K562 (cell line): ENCODE measurements around the gene CSF2. TPM values are rescaled to one million over a fixed set of nuclear protein-coding genes. Genes with fewer than 3 reads are reported as not detected.
A peak's percentile ranks its signal among the peaks of the same experiment; 100 is the strongest.

Experiments used
- ETS1 ChIP-seq: conservative IDR thresholded peaks from 2 replicates; pipeline ENCODE4 v1.6.1; 2011; ENCODE audit warnings: low read depth, mild to moderate bottlenecking, low read length; ENCODE audit not compliant: control insufficient read depth
- FOSL1 ChIP-seq: fragments of 200-800 bp; sonication (Bioruptor generic); conservative IDR thresholded peaks from 2 replicates; pipeline ENCODE4 v1.6.1; 2016; ENCODE audit warnings: missing genetic modification characterization, missing compliant biosample characterization
- HDAC8 ChIP-seq: fragments of 450-650 bp; IDR thresholded peaks from 2 replicates; pipeline ENCODE4 v1.6.1; 2016; ENCODE audit warnings: mild to moderate bottlenecking, missing genetic modification characterization, moderate library complexity, missing compliant biosample characterization
- IFI16 ChIP-seq: fragments of 250-450 bp; sonication (Bioruptor Pico); IDR thresholded peaks from 2 replicates; pipeline ENCODE4 v2.1.2; 2022; ENCODE audit warnings: mild to moderate bottlenecking, inconsistent platforms
- KLF10 ChIP-seq: fragments of 250-450 bp; sonication (Bioruptor Pico); IDR thresholded peaks from 2 replicates; pipeline ENCODE4 v1.6.1; 2021; ENCODE audit warnings: matching md5 sums
- MAFF ChIP-seq: IDR thresholded peaks from 2 replicates; pipeline ENCODE4 v1.6.1; 2012; ENCODE audit warnings: low read length, improper control_type of control experiment
- NBN ChIP-seq: fragments of 450-650 bp; IDR thresholded peaks from 2 replicates; pipeline ENCODE4 v1.6.1; 2016; ENCODE audit warnings: low read depth, mild to moderate bottlenecking
- NRF1 ChIP-seq, 2 experiments: fragments of 450-650 bp; IDR thresholded peaks in 1 of 2; conservative IDR thresholded peaks in 1 of 2; 2 replicates each; pipeline ENCODE4 v1.6.1; 2014; ENCODE audit warnings: mild to moderate bottlenecking in 2 of 2
- POLR2AphosphoS2 ChIP-seq: IDR thresholded peaks from 2 replicates; pipeline ENCODE4 v1.6.1; 2012; ENCODE audit warnings: low read length, improper control_type of control experiment
- POLR2G ChIP-seq: fragments of 200-400 bp; formaldehyde crosslinking; IDR thresholded peaks from 2 replicates; pipeline ENCODE4 v1.6.1; 2017; ENCODE audit warnings: low read depth, mild to moderate bottlenecking, antibody characterized with exemption, low read length, moderate library complexity
- TCF3 ChIP-seq: sonication (generic); formaldehyde crosslinking; IDR thresholded peaks from 2 replicates; pipeline ENCODE4 v1.4.0; 2020; ENCODE audit warnings: mild to moderate bottlenecking, missing genetic modification reagents
- ZFP91 ChIP-seq: sonication (generic); formaldehyde crosslinking; IDR thresholded peaks from 2 replicates; pipeline ENCODE4 v1.8.0; 2022; ENCODE audit warnings: mild to moderate bottlenecking, missing genetic modification reagents
- ZNF12 ChIP-seq: sonication (generic); formaldehyde crosslinking; IDR thresholded peaks from 2 replicates; pipeline ENCODE4 v1.4.0; 2020; ENCODE audit warnings: mild to moderate bottlenecking, missing genetic modification reagents
- ZNF133 ChIP-seq: fragments of 250-450 bp; sonication (Bioruptor Pico); IDR thresholded peaks from 2 replicates; pipeline ENCODE4 v1.4.0; 2020; ENCODE audit warnings: mild to moderate bottlenecking
- ZNF175 ChIP-seq: fragments of 200-800 bp; sonication (Bioruptor generic); IDR thresholded peaks from 2 replicates; pipeline ENCODE4 v1.6.1; 2016; ENCODE audit warnings: low read depth, mild to moderate bottlenecking, missing genetic modification characterization, missing compliant biosample characterization
- ZNF316 ChIP-seq: fragments of 450-650 bp; IDR thresholded peaks from 2 replicates; pipeline ENCODE4 v1.6.1; 2016
- ZNF644 ChIP-seq: fragments of 200-800 bp; sonication (Bioruptor generic); IDR thresholded peaks from 2 replicates; pipeline ENCODE4 v1.6.1; 2016; ENCODE audit warnings: low read depth, missing genetic modification characterization, missing compliant biosample characterization
- ZNF740 ChIP-seq, 3 experiments: fragments of 200-800 bp in 1 of 3; sonication (Bioruptor generic) in 1 of 3; sonication (generic) in 1 of 3; formaldehyde crosslinking in 1 of 3; IDR thresholded peaks; 2 replicates each; pipeline versions ENCODE4 v1.6.1 to v1.8.0; 2016 to 2022; ENCODE audit warnings: mild to moderate bottlenecking in 2 of 3, missing compliant biosample characterization in 2 of 3, missing genetic modification characterization in 2 of 3, missing genetic modification reagents in 1 of 3
- polyA plus RNA-seq, 8 experiments: library from polyadenylated mRNA; depleted of rRNA in 4 of 8; stranded (reverse) in 5 of 8; unstranded in 3 of 8; fragments of >200 nt; fragmentation: Nextera tagmentation in 2 of 8; fragmentation: Illumina TruSeq in 1 of 8; extraction: Ambion mirVana in 2 of 8; extraction: Trizol in 1 of 8; gene quantifications; 2 replicates each; pipeline versions ENCODE4 v1.2.1 to v1.2.3, GENCODE V29; 2011 to 2014; ENCODE audit warnings: inconsistent platforms in 1 of 8, missing spikeins in 1 of 8
- total RNA-seq, 7 experiments: library from RNA; depleted of rRNA in 6 of 7; stranded (reverse); fragments of >200 nt in 6 of 7; fragmentation: Illumina TruSeq in 2 of 7; extraction: Trizol in 2 of 7; gene quantifications; 2 replicates each; pipeline versions ENCODE4 v1.2.1 to v1.2.3, GENCODE V29; 2011 to 2021; ENCODE audit warnings: low replicate concordance in 1 of 7
- TF ChIP-seq, protein P1 (sequence below): sonication (generic); formaldehyde crosslinking; IDR thresholded peaks from 2 replicates; pipeline ENCODE4 v1.8.1; 2022; ENCODE audit warnings: missing genetic modification reagents
- TF ChIP-seq, protein P2 (sequence below): sonication (generic); formaldehyde crosslinking; IDR thresholded peaks from 2 replicates; pipeline ENCODE4 v1.5.0; 2020; ENCODE audit warnings: missing genetic modification reagents
- TF ChIP-seq, protein P3 (sequence below): sonication (generic); formaldehyde crosslinking; IDR thresholded peaks from 2 replicates; pipeline ENCODE4 v1.8.1; 2022; ENCODE audit warnings: missing genetic modification reagents

CSF2 gene
- total and polyA plus RNA-seq, 9 of the 15 experiments (the other 6 are each of a cell fraction or from before 2014, with no cell fraction given) = 0.25 to 0.29 TPM; not detected in 7

DNA sequence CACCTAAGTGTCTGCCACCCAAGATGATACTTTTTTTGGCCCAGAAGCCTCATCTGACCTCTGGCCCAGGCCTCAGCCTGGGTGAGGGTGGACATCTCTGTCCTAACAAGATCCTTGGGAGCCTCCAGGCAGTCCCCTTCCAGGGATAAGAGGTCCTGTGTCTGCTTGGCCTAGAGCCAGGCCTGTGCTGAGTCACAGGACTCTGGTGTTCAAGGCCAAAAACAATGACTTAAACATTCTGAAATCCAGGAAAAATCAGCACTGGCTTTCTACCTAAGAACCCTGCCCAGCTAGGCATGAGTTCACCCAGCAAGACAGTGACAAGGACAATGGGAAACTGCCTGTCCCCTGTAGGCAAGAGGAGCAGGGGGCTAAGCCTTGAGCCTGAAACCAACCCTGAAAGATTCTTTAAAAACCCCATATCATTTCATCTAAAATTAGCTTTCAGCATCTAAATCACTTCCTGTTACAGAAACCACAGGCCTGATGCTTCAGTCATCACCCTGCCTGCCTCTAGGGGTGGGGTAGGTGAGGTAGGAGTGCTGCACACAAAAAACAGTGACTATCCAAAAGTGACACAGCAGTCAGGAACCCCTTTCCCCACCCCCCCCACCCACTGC lies 29.9 kb downstream of the CSF2 start (continued):
- TF ChIP-seq IFI16 = no peak
- 0 out of 2 replicates have a peak, but pooled peaks have one; percentile 13 for TF ChIP-seq TCF3 (CRISPR knock-in tag)
- TF ChIP-seq ZNF644 (tag) = peak; percentile 55; the same call in 1 of the 2 replicates
- 0 out of 2 replicates have a peak, but pooled peaks have one; percentile 15 for TF ChIP-seq HDAC8 (tag)
- no peak for TF ChIP-seq ETS1
- TF ChIP-seq NBN = 0 out of 2 replicates have a peak, but pooled peaks have one; percentile 51
- TF ChIP-seq, protein P1, sequence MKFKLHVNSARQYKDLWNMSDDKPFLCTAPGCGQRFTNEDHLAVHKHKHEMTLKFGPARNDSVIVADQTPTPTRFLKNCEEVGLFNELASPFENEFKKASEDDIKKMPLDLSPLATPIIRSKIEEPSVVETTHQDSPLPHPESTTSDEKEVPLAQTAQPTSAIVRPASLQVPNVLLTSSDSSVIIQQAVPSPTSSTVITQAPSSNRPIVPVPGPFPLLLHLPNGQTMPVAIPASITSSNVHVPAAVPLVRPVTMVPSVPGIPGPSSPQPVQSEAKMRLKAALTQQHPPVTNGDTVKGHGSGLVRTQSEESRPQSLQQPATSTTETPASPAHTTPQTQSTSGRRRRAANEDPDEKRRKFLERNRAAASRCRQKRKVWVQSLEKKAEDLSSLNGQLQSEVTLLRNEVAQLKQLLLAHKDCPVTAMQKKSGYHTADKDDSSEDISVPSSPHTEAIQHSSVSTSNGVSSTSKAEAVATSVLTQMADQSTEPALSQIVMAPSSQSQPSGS = no peak
- no peak for TF ChIP-seq ZNF12 (CRISPR knock-in tag)
- no peak for TF ChIP-seq KLF10 (CRISPR knock-in tag)
- TF ChIP-seq POLR2AphosphoS2 = no peak
- no peak for TF ChIP-seq POLR2G
- 0 out of 4 replicates have a peak, but pooled peaks of 1 of the 2 experiments have one; percentile 8 for TF ChIP-seq NRF1 (conservative IDR thresholded peaks at IDR 0.05 in 1 of 2, IDR thresholded peaks at IDR 0.05 in 1 of 2)
- TF ChIP-seq, protein P2, sequence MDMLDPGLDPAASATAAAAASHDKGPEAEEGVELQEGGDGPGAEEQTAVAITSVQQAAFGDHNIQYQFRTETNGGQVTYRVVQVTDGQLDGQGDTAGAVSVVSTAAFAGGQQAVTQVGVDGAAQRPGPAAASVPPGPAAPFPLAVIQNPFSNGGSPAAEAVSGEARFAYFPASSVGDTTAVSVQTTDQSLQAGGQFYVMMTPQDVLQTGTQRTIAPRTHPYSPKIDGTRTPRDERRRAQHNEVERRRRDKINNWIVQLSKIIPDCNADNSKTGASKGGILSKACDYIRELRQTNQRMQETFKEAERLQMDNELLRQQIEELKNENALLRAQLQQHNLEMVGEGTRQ (CRISPR knock-in tag) = no peak
- TF ChIP-seq ZNF316 = peak; percentile 63; the same call in 1 of the 2 replicates
- TF ChIP-seq, protein P3, sequence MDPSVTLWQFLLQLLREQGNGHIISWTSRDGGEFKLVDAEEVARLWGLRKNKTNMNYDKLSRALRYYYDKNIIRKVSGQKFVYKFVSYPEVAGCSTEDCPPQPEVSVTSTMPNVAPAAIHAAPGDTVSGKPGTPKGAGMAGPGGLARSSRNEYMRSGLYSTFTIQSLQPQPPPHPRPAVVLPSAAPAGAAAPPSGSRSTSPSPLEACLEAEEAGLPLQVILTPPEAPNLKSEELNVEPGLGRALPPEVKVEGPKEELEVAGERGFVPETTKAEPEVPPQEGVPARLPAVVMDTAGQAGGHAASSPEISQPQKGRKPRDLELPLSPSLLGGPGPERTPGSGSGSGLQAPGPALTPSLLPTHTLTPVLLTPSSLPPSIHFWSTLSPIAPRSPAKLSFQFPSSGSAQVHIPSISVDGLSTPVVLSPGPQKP (CRISPR knock-in tag) = no peak
- no peak for TF ChIP-seq ZNF740 (CRISPR knock-in tag; IDR thresholded peaks at IDR 0.05)
- no peak for TF ChIP-seq ZNF740 (tag; IDR thresholded peaks at IDR 0.05)
- TF ChIP-seq FOSL1 (tag) = peak; percentile 95
- peak; percentile 84 for TF ChIP-seq ZNF175 (CRISPR knock-in tag)
- TF ChIP-seq MAFF = peak; percentile 41; the same call in 1 of the 2 replicates
- TF ChIP-seq ZFP91 (CRISPR knock-in tag) = no peak
- TF ChIP-seq ZNF133 = no peak
